Muscle of leg (tissue), 11 donors: Measurements from ENCODE around the gene OR10G7. TPM values are rescaled to one million over a fixed set of nuclear protein-coding genes. Genes with fewer than 3 reads are reported as not detected.
"Not testable (repeated sequence)": the region's sequence is repeated elsewhere in the genome, so short reads cannot be mapped to it uniquely, and the experiment has no call there.

ENCODE experiments used
- DNase-seq: peaks from one replicate; pipeline ENCODE4 v3.0.0; 2013
- H3K27ac ChIP-seq: one replicate; pipeline ENCODE4 v1.5.1; 2013; ENCODE audit warnings: mild to moderate bottlenecking, low read length, control low read depth
- H3K27me3 ChIP-seq: one replicate; pipeline ENCODE4 v1.6.1; 2013; ENCODE audit warnings: low read length; ENCODE audit not compliant: control insufficient read depth, insufficient read depth
- H3K36me3 ChIP-seq: one replicate; pipeline ENCODE4 v1.6.1; 2013; ENCODE audit warnings: low read length; ENCODE audit not compliant: control insufficient read depth, insufficient read depth
- H3K4me1 ChIP-seq: one replicate; pipeline ENCODE4 v1.6.1; 2013; ENCODE audit warnings: low read length; ENCODE audit not compliant: control insufficient read depth, insufficient read depth
- H3K4me3 ChIP-seq: one replicate; pipeline ENCODE4 v1.5.1; 2013; ENCODE audit warnings: low read length, control low read depth
- H3K9me3 ChIP-seq: replicated peaks from 2 replicates; pipeline ENCODE4 v1.6.1; 2013; ENCODE audit warnings: low read depth, low read length; ENCODE audit not compliant: control insufficient read depth
- WGBS: methylation state at CpG from one replicate; pipeline ENCODE4 v1.1.5; 2013; ENCODE audit warnings: missing lambda C conversion rate; ENCODE audit not compliant: insufficient coverage; 5-methylcytosine and 5-hydroxymethylcytosine counted together
- polyA plus RNA-seq, 8 donors: library from polyadenylated mRNA; unstranded; fragments of 120-200 nt; gene quantifications; one replicate each; pipeline versions ENCODE4 v1.2.1 to v1.2.3, GENCODE V29; 2013; ENCODE audit warnings: inconsistent platforms in 1 of 8, low replicate concordance in 1 of 8; ENCODE audit not compliant: insufficient read length in 8 of 8, insufficient read depth in 1 of 8
- total RNA-seq: library from RNA; stranded (reverse); fragments of 120-200 nt; gene quantifications from one replicate; pipeline ENCODE4 v1.2.4, GENCODE V29; 2013

OR10G7 gene
- total and polyA plus RNA-seq, 9 donors: not detected

DNA sequence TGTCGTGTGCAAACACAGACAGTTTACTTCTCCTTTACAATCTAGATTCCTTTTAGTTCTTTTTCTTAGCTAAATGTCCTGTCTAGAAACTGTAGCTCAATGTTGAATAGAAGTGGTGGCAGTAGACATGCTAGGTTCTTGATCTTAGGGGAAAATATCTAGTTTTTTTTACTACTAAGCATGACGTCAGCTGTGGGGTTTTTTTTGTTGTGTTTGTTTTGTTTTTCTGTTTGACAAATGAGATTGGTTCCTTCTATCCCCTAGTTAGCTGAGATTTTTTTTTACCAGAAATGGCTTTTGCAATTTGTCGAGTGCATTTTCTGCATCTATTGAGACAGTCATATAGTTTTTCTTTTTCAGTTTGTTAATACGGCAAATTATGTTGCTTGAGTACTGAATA is 2.3 kb upstream of the OR10G7 start:
- H3K4me3 ChIP-seq: no peak overlapping the region
- DNase-seq: no peak
- H3K27ac ChIP-seq: no peak overlapping the region
- H3K4me1 ChIP-seq: no peaks in the 10 kb centered on the region
- no peaks in the 10 kb centered on the region for H3K27me3 ChIP-seq
- no CpG with 5 or more reads among the region's 4 CpGs for WGBS
- H3K9me3 ChIP-seq: no peaks in the 10 kb centered on the region
- H3K36me3 ChIP-seq: no peaks in the 10 kb centered on the region

DNA sequence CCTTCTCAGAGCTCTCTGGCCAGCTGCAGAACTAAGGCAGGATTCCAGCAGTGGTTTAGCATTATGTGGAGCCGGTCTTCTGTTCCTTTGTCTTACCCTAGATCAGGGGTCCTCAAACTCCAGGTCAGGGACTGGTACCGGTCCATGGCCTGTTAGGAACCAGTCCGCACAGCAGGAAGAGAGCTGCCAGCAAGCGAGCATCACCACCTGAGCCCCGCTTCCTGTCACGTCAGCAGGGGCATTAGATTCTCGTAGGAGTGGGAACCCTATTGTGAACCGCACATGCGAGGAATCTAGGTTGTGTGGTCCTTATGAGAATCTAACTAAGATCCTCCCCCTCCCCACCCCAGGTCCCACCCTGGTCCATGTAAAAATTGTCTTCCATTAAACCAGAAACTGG is 1.6 kb downstream of the OR10G7 start:
- Histone ChIP-seq H3K27me3 (no peaks in the 10 kb centered on the region), H3K9me3 (no peaks in the 10 kb centered on the region), H3K27ac (no peak overlapping the region), H3K4me1 (no peaks in the 10 kb centered on the region), H3K4me3 (no peak overlapping the region), H3K36me3 (no peaks in the 10 kb centered on the region)
- 73% methylated on average over 6 of the region's 9 CpGs for WGBS
- DNase-seq: no peak

DNA sequence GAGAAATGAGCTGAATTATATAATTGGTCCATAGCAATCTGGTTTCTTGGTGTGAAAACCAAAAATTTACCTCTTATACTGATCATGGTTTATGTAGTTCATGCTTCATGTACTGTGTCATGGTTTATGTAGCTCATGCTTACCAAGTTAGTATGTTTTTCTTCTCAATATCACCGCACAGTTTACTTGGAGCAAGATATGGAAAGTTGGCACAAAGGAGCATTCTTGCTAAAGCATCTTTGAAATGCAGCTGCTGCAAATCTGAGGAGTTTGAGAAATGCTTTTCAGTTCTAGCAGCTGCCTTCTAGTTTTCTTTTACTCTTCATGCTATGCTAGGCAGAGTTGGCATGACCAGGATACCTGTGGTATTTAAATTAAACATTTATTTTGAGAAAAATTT is 4.5 kb downstream of the OR10G7 start:
- DNase-seq: peak; percentile 44
- H3K27me3 ChIP-seq: no peaks in the 10 kb centered on the region
- H3K4me1 ChIP-seq: no peaks in the 10 kb centered on the region
- no CpG with 5 or more reads among the region's 1 CpG for WGBS
- no peaks in the 10 kb centered on the region for H3K36me3 ChIP-seq
- H3K9me3 ChIP-seq: no peaks in the 10 kb centered on the region
- no peak overlapping the region for H3K4me3 ChIP-seq
- H3K27ac ChIP-seq: no peak overlapping the region

DNA sequence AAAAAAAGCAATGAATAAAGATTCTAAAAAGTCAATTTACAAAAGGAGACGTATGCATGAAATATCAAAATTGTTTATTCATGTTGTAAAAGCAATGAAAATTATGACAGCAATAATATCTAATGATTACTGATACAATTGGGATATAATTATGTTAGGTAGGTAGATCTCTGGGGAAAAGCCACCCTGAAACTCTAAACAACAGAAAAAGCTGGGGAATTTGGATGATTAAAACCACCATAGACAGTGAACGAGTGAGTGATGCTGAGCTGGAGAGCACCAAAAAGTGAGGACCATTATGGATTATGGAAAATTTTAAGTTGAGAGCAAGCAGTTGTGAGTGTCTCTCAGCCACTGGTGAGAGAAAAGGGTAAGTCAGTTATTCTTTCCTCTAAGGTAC is 14.6 kb downstream of the OR10G7 start, which contains the start of gene OR10G8:
Gene OR10G8, plus strand, starts transcription at position 301 of the 400 bp plus-strand sequence. CDS start 2,825 bp downstream, outside the sequence.
- H3K4me1 ChIP-seq: no peaks in the 10 kb centered on the region
- H3K9me3 ChIP-seq: no peaks in the 10 kb centered on the region
- no peak within 1 kb of the TSS for H3K27ac ChIP-seq
- no peaks in the 10 kb centered on the region for H3K36me3 ChIP-seq
- no peaks in the 10 kb centered on the region for H3K27me3 ChIP-seq
- no CpG with 5 or more reads among the region's 2 CpGs for WGBS
- no peak for DNase-seq
- no peak within 1 kb of the TSS for H3K4me3 ChIP-seq

DNA sequence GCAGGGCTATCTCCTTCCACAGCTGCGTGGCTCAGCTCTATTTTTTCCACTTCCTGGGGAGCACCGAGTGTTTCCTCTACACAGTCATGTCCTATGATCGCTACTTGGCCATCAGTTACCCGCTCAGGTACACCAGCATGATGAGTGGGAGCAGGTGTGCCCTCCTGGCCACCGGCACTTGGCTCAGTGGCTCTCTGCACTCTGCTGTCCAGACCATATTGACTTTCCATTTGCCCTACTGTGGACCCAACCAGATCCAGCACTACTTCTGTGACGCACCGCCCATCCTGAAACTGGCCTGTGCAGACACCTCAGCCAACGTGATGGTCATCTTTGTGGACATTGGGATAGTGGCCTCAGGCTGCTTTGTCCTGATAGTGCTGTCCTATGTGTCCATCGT is 25.3 kb downstream of the OR10G7 start:
- H3K4me1 ChIP-seq, DNase-seq, H3K9me3 ChIP-seq, H3K27ac ChIP-seq, H3K4me3 ChIP-seq, H3K36me3 ChIP-seq, H3K27me3 ChIP-seq: not testable (repeated sequence)
- WGBS: 93% methylated on average over 3 of the region's 9 CpGs

DNA sequence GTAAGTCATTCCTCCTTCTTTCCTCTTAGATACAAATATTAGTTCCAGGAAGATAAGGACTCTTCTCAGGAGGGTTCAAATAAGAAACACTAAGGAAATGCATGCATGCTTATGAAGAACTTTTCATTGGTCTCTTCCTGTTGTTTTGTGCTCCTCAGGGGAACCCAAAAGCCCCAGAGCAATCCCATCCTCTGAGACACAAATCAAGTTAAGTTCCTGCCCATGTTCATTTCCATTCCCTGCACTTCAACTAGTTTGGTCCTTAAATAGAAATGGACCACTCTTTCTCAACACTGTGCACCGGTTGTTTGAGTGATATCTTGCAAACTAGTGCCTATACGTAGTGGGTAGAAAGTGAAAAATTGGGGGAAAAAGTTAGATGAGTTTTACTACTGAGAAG is 28.4 kb downstream of the OR10G7 start, which contains the start of gene OR10G4:
Gene OR10G4, plus strand, starts transcription at position 301 of the 400 bp plus-strand sequence. CDS start 2,578 bp downstream, outside the sequence.
- no CpG with 5 or more reads among the region's 2 CpGs for WGBS
- Histone ChIP-seq H3K9me3 (no peaks in the 10 kb centered on the region), H3K27me3 (no peaks in the 10 kb centered on the region), H3K36me3 (no peaks in the 10 kb centered on the region), H3K27ac (no peak within 1 kb of the TSS), H3K4me1 (no peaks in the 10 kb centered on the region), H3K4me3 (no peak within 1 kb of the TSS)
- DNase-seq: no peak

DNA sequence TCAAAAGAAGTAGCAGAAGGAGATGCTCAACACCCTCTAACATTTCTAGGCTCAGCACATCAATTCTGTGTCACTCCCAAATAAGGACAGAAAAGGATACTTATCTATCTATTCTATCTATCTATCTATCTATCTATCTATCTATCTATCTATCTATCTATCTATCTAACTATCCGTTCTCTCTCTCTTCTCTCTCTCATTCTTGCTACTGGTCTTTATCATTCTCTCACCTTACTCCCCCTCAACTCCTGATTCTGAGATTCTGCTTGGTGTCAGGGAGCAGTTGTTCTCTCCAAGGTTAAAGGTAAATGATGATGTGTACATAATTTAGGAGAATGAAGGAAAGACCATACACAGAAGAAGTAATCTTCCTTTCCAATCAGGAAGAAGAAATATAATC is 46.0 kb downstream of the OR10G7 start, which contains the start of gene OR10G6:
Gene OR10G6, minus strand, starts transcription at position 43 of the 400 bp plus-strand sequence. Its CDS starts 0 bp downstream, at position 43.
- no peaks in the 10 kb centered on the region for H3K9me3 ChIP-seq
- no peaks in the 10 kb centered on the region for H3K36me3 ChIP-seq
- H3K4me3 ChIP-seq: no peak within 1 kb of the TSS
- WGBS: no CpG with 5 or more reads among the region's 1 CpG
- no peak for DNase-seq
- H3K27me3 ChIP-seq: no peaks in the 10 kb centered on the region
- H3K27ac ChIP-seq: no peak within 1 kb of the TSS
- H3K4me1 ChIP-seq: no peaks in the 10 kb centered on the region

Other genes with a start within 250 kb of the OR10G7 start
- not detected for gene OR6M1, start 235.0 kb downstream of the OR10G7 start, total RNA-seq
- gene OR6M1, start 235.0 kb downstream of the OR10G7 start, polyA plus RNA-seq: not detected
- not detected for gene TMEM225, start 155.7 kb downstream of the OR10G7 start, total RNA-seq
- not detected for gene TMEM225, start 155.7 kb downstream of the OR10G7 start, polyA plus RNA-seq
- gene OR8D4, start 139.2 kb downstream of the OR10G7 start, total RNA-seq: 0.04 TPM
- under 1 TPM in 5 of 8 donors, not detected in 3; 0.06 to 0.09 (median 0.08) TPM for gene OR8D4, start 139.2 kb downstream of the OR10G7 start, polyA plus RNA-seq
- gene OR4D5, start 101.7 kb downstream of the OR10G7 start, total RNA-seq: 0.04 TPM
- not detected for gene OR4D5, start 101.7 kb downstream of the OR10G7 start, polyA plus RNA-seq
- gene OR6T1, start 97.5 kb downstream of the OR10G7 start, total RNA-seq: not detected
- not detected for gene OR6T1, start 97.5 kb downstream of the OR10G7 start, polyA plus RNA-seq
- gene OR10S1, start 63.5 kb downstream of the OR10G7 start, total RNA-seq: not detected
- gene OR10S1, start 63.5 kb downstream of the OR10G7 start, polyA plus RNA-seq: not detected
- gene OR10G6, start 46.2 kb downstream of the OR10G7 start, total RNA-seq: not detected
- gene OR10G6, start 46.2 kb downstream of the OR10G7 start, polyA plus RNA-seq: not detected
- gene OR10G4, start 28.3 kb downstream of the OR10G7 start, total RNA-seq: 0.04 TPM
- gene OR10G4, start 28.3 kb downstream of the OR10G7 start, polyA plus RNA-seq: under 1 TPM in 2 of 8 donors, not detected in 6; 0.04 to 0.31 TPM
- gene OR10G9, start 18.3 kb downstream of the OR10G7 start, total RNA-seq: not detected
- gene OR10G9, start 18.3 kb downstream of the OR10G7 start, polyA plus RNA-seq: not detected
- not detected for gene OR10G8, start 14.5 kb downstream of the OR10G7 start, total RNA-seq
- gene OR10G8, start 14.5 kb downstream of the OR10G7 start, polyA plus RNA-seq: not detected
- 101 TPM for gene VWA5A, start 74.1 kb upstream of the OR10G7 start, total RNA-seq
- 100 to 1,000 TPM in 5 of 8 donors, 10 to 100 TPM in 3; 73.8 to 139 (median 106) TPM for gene VWA5A, start 74.1 kb upstream of the OR10G7 start, polyA plus RNA-seq
- gene OR10D3, start 142.0 kb upstream of the OR10G7 start, total RNA-seq: under 0.01 TPM
- gene OR10D3, start 142.0 kb upstream of the OR10G7 start, polyA plus RNA-seq: under 1 TPM in 1 of 8 donors, not detected in 7; 0.05 TPM
- 0.09 TPM for gene OR8G1, start 199.8 kb upstream of the OR10G7 start, total RNA-seq
- under 1 TPM in 2 of 8 donors, not detected in 6; 0.07 to 0.15 TPM for gene OR8G1, start 199.8 kb upstream of the OR10G7 start, polyA plus RNA-seq
- gene OR8G5, start 215.1 kb upstream of the OR10G7 start, total RNA-seq: not detected
- under 1 TPM in 4 of 8 donors, not detected in 4; 0.11 to 0.34 (median 0.21) TPM for gene OR8G5, start 215.1 kb upstream of the OR10G7 start, polyA plus RNA-seq